H1 (cell line): Measurements from ENCODE around the gene TNS4. TPM values are rescaled to one million over a fixed set of nuclear protein-coding genes. Genes with fewer than 3 reads are reported as not detected.

Experiments
- HDAC2 ChIP-seq, 2 experiments: fragments of 300-600 bp in 1 of 2; sonication (generic) in 1 of 2; IDR thresholded peaks; 2 replicates each; pipeline ENCODE4 v1.6.1; 2011 to 2012; ENCODE audit warnings: low read depth in 2 of 2, low read length in 2 of 2, mild to moderate bottlenecking in 2 of 2, moderate library complexity in 2 of 2, borderline replicate concordance in 1 of 2, inconsistent platforms in 1 of 2
- SP4 ChIP-seq: IDR thresholded peaks from 2 replicates; pipeline ENCODE4 v1.6.1; 2012; ENCODE audit warnings: low read length, inconsistent platforms
- polyA plus RNA-seq, 7 experiments: library from polyadenylated mRNA; depleted of rRNA in 3 of 7; stranded (reverse) in 5 of 7; unstranded in 2 of 7; fragments of >200 nt in 5 of 7; fragments of 200-250 nt in 2 of 7; gene quantifications; 1 replicate in 5 of 7; 2 replicates in 1 of 7; 4 replicates in 1 of 7; pipeline versions ENCODE4 v1.2.1 to v1.2.3, GENCODE V29; 2011 to 2013; ENCODE audit warnings: missing spikeins in 2 of 7, mixed read lengths in 2 of 7
- total RNA-seq: library from RNA; stranded (reverse); fragmentation: NEBNext Ultra II Directional; extraction: Animal tissue kit (Norgen Biotek cat#: 25700); gene quantifications from 2 replicates; pipeline ENCODE4 v1.2.1, GENCODE V29; 2021

The TNS4 gene
- total and polyA plus RNA-seq, 2 of the 8 experiments (the other 6 are each of a cell fraction or from before 2014, with no cell fraction given), result 0.20 to 0.21 TPM

DNA sequence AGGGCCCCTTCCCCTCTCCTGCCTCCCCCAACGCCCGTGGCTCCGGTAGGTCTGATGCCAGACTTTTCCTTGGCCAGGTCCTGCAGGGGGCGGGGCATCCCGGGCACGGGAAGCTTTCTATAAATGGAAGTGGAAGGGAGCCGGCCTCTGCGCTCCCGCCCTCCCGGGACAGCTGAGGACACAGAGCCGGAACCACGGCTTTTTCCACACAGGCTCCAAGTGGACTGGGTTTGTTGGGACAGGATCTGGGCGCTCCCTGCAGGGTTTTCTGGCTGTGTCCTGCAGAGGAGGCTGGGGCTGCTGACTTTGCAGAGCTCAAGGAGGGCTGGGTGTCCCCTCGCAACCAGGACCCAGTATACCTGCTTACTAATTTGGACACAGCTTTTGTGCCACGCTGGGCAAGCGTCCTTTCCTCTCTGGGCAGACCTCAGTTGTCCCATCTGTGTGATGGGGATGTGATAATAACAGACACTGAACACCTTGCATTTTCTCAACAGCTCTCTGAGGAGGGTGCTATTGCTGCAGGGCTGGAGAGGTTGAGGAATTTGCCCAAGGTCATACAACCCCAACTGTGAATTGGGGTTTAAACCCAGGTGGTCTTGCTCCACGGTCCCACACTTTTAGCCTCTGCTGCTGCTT, 1.8 kb downstream of the TNS4 start (continued):
- TF ChIP-seq HDAC2 (IDR thresholded peaks at IDR 0.05; ENCODE audit: borderline replicate concordance in 1 of 2, low read depth in 2 of 2, low read length in 2 of 2), result peak in 1 of 2 experiments; percentile 29; a peak in 1 of 4 replicates
- TF ChIP-seq SP4, result no peak
